Measurements from ENCODE around the gene TAS2R4. TPM values are rescaled to one million over a fixed set of nuclear protein-coding genes. Genes with fewer than 3 reads are reported as not detected.
"Not testable (repeated sequence)": the region's sequence is repeated elsewhere in the genome, so short reads cannot be mapped to it uniquely, and the experiment has no call there.

TAS2R4 gene
- total RNA-seq, 2 donors from 2014 or later: 0.87 to 2.2 TPM

DNA sequence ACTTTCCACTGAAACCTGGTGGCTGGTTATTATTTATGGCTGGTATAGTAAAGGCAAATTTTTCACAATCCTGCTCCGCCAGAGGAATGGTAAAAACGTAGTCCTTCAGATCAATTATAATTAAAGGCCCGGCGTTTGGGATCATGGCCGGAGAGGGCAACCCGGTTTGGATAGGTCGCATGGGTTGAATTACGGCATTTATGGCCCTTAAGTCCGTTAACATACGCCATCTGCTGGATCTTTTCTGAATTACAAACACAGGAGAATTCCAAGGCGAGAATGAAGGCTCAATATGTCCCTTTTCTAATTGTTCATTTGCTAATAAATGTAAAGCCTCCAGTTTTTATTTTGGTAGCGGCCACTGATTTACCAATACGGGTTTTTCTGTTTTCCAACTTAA is 23.8 kb upstream of the TAS2R4 start:
- intact Hi-C loops (cut with DNase I): no loop called here
- no peaks in the 10 kb centered on the region for H3K9me3 ChIP-seq
- H3K27me3 ChIP-seq (replicated peaks; ENCODE audit: insufficient read depth): no peaks in the 10 kb centered on the region
- DNase-seq (ENCODE audit: low spot score): no peak
- TF ChIP-seq POLR2AphosphoS5 (IDR thresholded peaks at IDR 0.05): no peak
- no peak for TF ChIP-seq POLR2A (IDR thresholded peaks at IDR 0.05)
- TF ChIP-seq CTCF (IDR thresholded peaks at IDR 0.05): no peak
- peaks cover 12 to 22% of the 10 kb centered on the region in 2 donors for H3K36me3 ChIP-seq
- H3K4me3 ChIP-seq: no peak overlapping the region
- 98% methylated on average over 13 of the region's 13 CpGs for WGBS
- H3K27ac ChIP-seq: no peak overlapping the region
- H3K4me1 ChIP-seq (replicated peaks): no peaks in the 10 kb centered on the region

GRCh38 chr7:141754939-141755338 is 21.5 kb upstream of the TAS2R4 start:
- no peaks in the 10 kb centered on the region for H3K9me3 ChIP-seq
- no peak overlapping the region for H3K4me3 ChIP-seq
- H3K4me1 ChIP-seq (replicated peaks): no peaks in the 10 kb centered on the region
- no peak for TF ChIP-seq POLR2AphosphoS5 (IDR thresholded peaks at IDR 0.05)
- TF ChIP-seq POLR2A (IDR thresholded peaks at IDR 0.05): no peak
- TF ChIP-seq CTCF (IDR thresholded peaks at IDR 0.05): peak in 2 of 4 experiments; percentile 19 to 27
- intact Hi-C loops (cut with DNase I): no loop called here
- H3K27me3 ChIP-seq (replicated peaks; ENCODE audit: insufficient read depth): no peaks in the 10 kb centered on the region
- 99% methylated on average over 6 of the region's 6 CpGs for WGBS
- H3K27ac ChIP-seq: no peak overlapping the region
- H3K36me3 ChIP-seq: peaks cover 12 to 22% of the 10 kb centered on the region in 2 donors
- no peak for DNase-seq (ENCODE audit: low spot score)

- H3K4me3 ChIP-seq: no peak within 1 kb of the TSS
- H3K36me3 ChIP-seq: no peaks in the 10 kb centered on the region
- DNase-seq (ENCODE audit: low spot score): no peak
- no peak within 1 kb of the TSS for H3K27ac ChIP-seq
- intact Hi-C loops (cut with DNase I): no loop called here
- no peaks in the 10 kb centered on the region for H3K9me3 ChIP-seq
- no peaks in the 10 kb centered on the region for H3K27me3 ChIP-seq (replicated peaks; ENCODE audit: insufficient read depth)
- no peak for TF ChIP-seq POLR2AphosphoS5 (IDR thresholded peaks at IDR 0.05)
- TF ChIP-seq CTCF (IDR thresholded peaks at IDR 0.05): no peak
- TF ChIP-seq POLR2A (IDR thresholded peaks at IDR 0.05): no peak
- no peaks in the 10 kb centered on the region for H3K4me1 ChIP-seq (replicated peaks)
- 95% methylated on average over 3 of the region's 3 CpGs for WGBS
Measured at GRCh38 chr7:141763797-141764196, 12.7 kb upstream of the TAS2R4 start, which contains the start of gene TAS2R3. TAS2R3 (plus strand) TSS chr7:141764097; CDS start chr7:141764159, 62 bp downstream.

- H3K4me1 ChIP-seq (replicated peaks); H3K27me3 ChIP-seq (replicated peaks; ENCODE audit: insufficient read depth); H3K4me3 ChIP-seq; H3K36me3 ChIP-seq; DNase-seq (ENCODE audit: low spot score); H3K27ac ChIP-seq; H3K9me3 ChIP-seq; intact Hi-C loops (cut with DNase I): not testable (repeated sequence)
- WGBS: 100% methylated on average over 3 of the region's 3 CpGs
Measured at GRCh38 chr7:141770083-141770583, 6.3 kb upstream of the TAS2R4 start.

- TF ChIP-seq POLR2A (IDR thresholded peaks at IDR 0.05) (no peak), POLR2AphosphoS5 (IDR thresholded peaks at IDR 0.05) (no peak), CTCF (IDR thresholded peaks at IDR 0.05) (peak in 3 of 4 experiments; percentile 52 to 60 (median 55))
- Histone ChIP-seq H3K9me3 (no peaks in the 10 kb centered on the region), H3K27ac (no peak overlapping the region), H3K36me3 (no peaks in the 10 kb centered on the region), H3K4me3 (no peak overlapping the region), H3K4me1 (replicated peaks) (no peaks in the 10 kb centered on the region), H3K27me3 (replicated peaks; ENCODE audit: insufficient read depth) (no peaks in the 10 kb centered on the region)
- intact Hi-C loops (cut with DNase I): no loop called here
- 76% methylated on average over 13 of the region's 13 CpGs for WGBS
- DNase-seq (ENCODE audit: low spot score): no peak
Measured at GRCh38 chr7:141785706-141786552, 9.5 kb downstream of the TAS2R4 start.

Data from prostate gland (tissue), 2 donors.